ENCODE data around the gene CSH1. TPM values are rescaled to one million over a fixed set of nuclear protein-coding genes. Genes with fewer than 3 reads are reported as not detected.

The CSH1 gene
- total and polyA plus RNA-seq, 2 donors (not counting 1 experiment from before 2014, with no cell fraction given): not detected

- Histone ChIP-seq H3K9me3 (ENCODE audit: control extremely low read depth in 1 of 3, control insufficient read depth in 2 of 3, insufficient read depth in 1 of 3, low read length in 2 of 3) (peaks cover 0 to 11% (median 6%) of the 10 kb centered on the region in 3 donors), H3K36me3 (replicated peaks in 1 of 2; ENCODE audit: control extremely low read depth in 1 of 2, control insufficient read depth in 1 of 2, extremely low read depth in 1 of 2, insufficient read depth in 2 of 2, low read length in 1 of 2) (peaks cover 0 to 48% of the 10 kb centered on the region in 2 experiments), H3K27me3 (replicated peaks in 1 of 4; ENCODE audit: control extremely low read depth in 1 of 4, control insufficient read depth in 3 of 4, insufficient read depth in 4 of 4, low read length in 3 of 4) (no peaks in the 10 kb centered on the region), H3K79me2 (ENCODE audit: control insufficient read depth, insufficient read depth, low read length) (peaks cover 94% of the 10 kb centered on the region), H3K4me2 (replicated peaks; ENCODE audit: low read depth, low read length, poor library complexity, severe bottlenecking) (peak within 1 kb of the TSS; percentile 97), H3K27ac (ENCODE audit: low read length in 2 of 2) (peak within 1 kb of the TSS; percentile 83 to 85), H4K20me1 (ENCODE audit: control insufficient read depth, insufficient read depth, low read length, poor library complexity, severe bottlenecking) (peaks cover 46% of the 10 kb centered on the region), H3K4me1 (ENCODE audit: control insufficient read depth in 2 of 2, insufficient read depth in 2 of 2, low read length in 2 of 2) (peaks cover 68 to 84% of the 10 kb centered on the region in 2 donors), H3K4me3 (ENCODE audit: control extremely low read depth in 1 of 5, extremely low read depth in 1 of 5, insufficient read depth in 1 of 5, low read depth in 2 of 5, low read length in 4 of 5) (peak within 1 kb of the TSS; percentile 80 to 100 (median 97)), H2AFZ (ENCODE audit: insufficient read depth, low read depth, low read length, poor library complexity, severe bottlenecking) (peak within 1 kb of the TSS; percentile 50), H3K9ac (ENCODE audit: low read length) (peak within 1 kb of the TSS; percentile 97)
- WGBS (ENCODE audit: insufficient coverage): 0% methylated on average over 18 of the region's 19 CpGs
- Mint-ChIP-seq H3K9me3 (ENCODE audit: insufficient read depth) (no peaks in the 10 kb centered on the region), H3K4me3 (peak within 1 kb of the TSS; percentile 99), H3K4me1 (peaks cover 85% of the 10 kb centered on the region), H3K27me3 (no peaks in the 10 kb centered on the region), H3K27ac (peak within 1 kb of the TSS; percentile 97)
- ATAC-seq (ENCODE audit: low read depth) (peak; percentile 79), DNase-seq (peak; percentile 89)
- ChIA-PET POLR2A (interaction anchor here (0.6 to 12.1 kb wide), 14 partner anchors 7 to 214 kb away, joined by 3 to 360 read pairs (median 7); partner anchors contain the start of genes GH1 and ICAM2), CTCF (interaction anchor here (0.6 to 26.0 kb wide), 14 partner anchors 10 to 201 kb away, joined by 3 to 834 read pairs (median 8); partner anchors contain the start of gene GH1)
- intact Hi-C loops (cut with micrococcal nuclease): loop anchor here (1.0 to 5.0 kb wide), 5 partner anchors 10 to 565 kb away; partner anchors contain the start of genes ICAM2 and POLG2
- TF ChIP-seq EZH2 (IDR thresholded peaks at IDR 0.05; ENCODE audit: borderline replicate concordance, insufficient read depth, low read depth, low read length, poor library complexity, severe bottlenecking): no peak
- TF ChIP-seq CTCF (IDR thresholded peaks at IDR 0.05): no peak
Observed at GRCh38 chr17:63931981-63932561, 35.7 kb upstream of the CSH1 start, which contains the start of gene CD79B. Gene CD79B, minus strand, starts transcription at chr17:63932331. Its CDS starts 70 bp downstream, at chr17:63932261.
